HepG2 (cell line): ENCODE results near the gene BPIFA1. TPM values are rescaled to one million over a fixed set of nuclear protein-coding genes. Genes with fewer than 3 reads are reported as not detected.
A peak's percentile ranks its signal among the peaks of the same experiment; 100 is the strongest.

Experiments
- ADNP ChIP-seq: sonication (generic); formaldehyde crosslinking; IDR thresholded peaks from 2 replicates; pipeline ENCODE4 v1.4.0; 2020; ENCODE audit warnings: missing genetic modification reagents
- ATF6 ChIP-seq: sonication (generic); formaldehyde crosslinking; conservative IDR thresholded peaks from 2 replicates; pipeline ENCODE4 v1.4.0; 2020; ENCODE audit warnings: missing genetic modification reagents
- CAMTA2 ChIP-seq: sonication (generic); formaldehyde crosslinking; IDR thresholded peaks from 2 replicates; pipeline ENCODE4 v1.4.0; 2020; ENCODE audit warnings: mild to moderate bottlenecking, missing genetic modification reagents, borderline replicate concordance
- EZH2 ChIP-seq: conservative IDR thresholded peaks from 2 replicates; pipeline ENCODE4 v1.6.1; 2012; ENCODE audit warnings: mild to moderate bottlenecking, low read depth, low read length, moderate library complexity
- KLF13 ChIP-seq: sonication (generic); formaldehyde crosslinking; IDR thresholded peaks from 2 replicates; pipeline ENCODE4 v1.4.0; 2020; ENCODE audit warnings: mild to moderate bottlenecking, missing genetic modification reagents
- NFAT5 ChIP-seq: sonication (generic); formaldehyde crosslinking; IDR thresholded peaks from 2 replicates; pipeline ENCODE4 v1.4.0; 2020; ENCODE audit warnings: missing genetic modification reagents
- ZBTB1 ChIP-seq: sonication (generic); formaldehyde crosslinking; IDR thresholded peaks from 2 replicates; pipeline ENCODE4 v1.4.0; 2020; ENCODE audit warnings: missing genetic modification reagents, borderline replicate concordance
- ZNF138 ChIP-seq: sonication (generic); formaldehyde crosslinking; IDR thresholded peaks from 2 replicates; pipeline ENCODE4 v1.5.0; 2020; ENCODE audit warnings: mild to moderate bottlenecking, low read depth, missing genetic modification reagents
- ZNF235 ChIP-seq: sonication (generic); formaldehyde crosslinking; IDR thresholded peaks from 2 replicates; pipeline ENCODE4 v1.8.1; 2023; ENCODE audit warnings: mild to moderate bottlenecking, missing genetic modification reagents, borderline replicate concordance
- ZNF33B ChIP-seq: sonication (generic); formaldehyde crosslinking; IDR thresholded peaks from 2 replicates; pipeline ENCODE4 v1.5.1; 2020; ENCODE audit warnings: mild to moderate bottlenecking, missing genetic modification reagents
- ZNF432 ChIP-seq: sonication (generic); formaldehyde crosslinking; IDR thresholded peaks from 2 replicates; pipeline ENCODE4 v1.5.0; 2020; ENCODE audit warnings: missing genetic modification reagents, mild to moderate bottlenecking, borderline replicate concordance
- ZNF530 ChIP-seq: sonication (generic); formaldehyde crosslinking; IDR thresholded peaks from 2 replicates; pipeline ENCODE4 v1.5.0; 2020; ENCODE audit warnings: low read depth, mild to moderate bottlenecking, missing genetic modification reagents
- ZNF589 ChIP-seq: sonication (generic); formaldehyde crosslinking; conservative IDR thresholded peaks from 2 replicates; pipeline ENCODE4 v1.8.0; 2022; ENCODE audit warnings: mild to moderate bottlenecking, moderate library complexity, missing genetic modification reagents
- ZNF780A ChIP-seq: sonication (generic); formaldehyde crosslinking; IDR thresholded peaks from 2 replicates; pipeline ENCODE4 v1.8.0; 2022; ENCODE audit warnings: mild to moderate bottlenecking, missing genetic modification reagents, moderate library complexity
- polyA plus RNA-seq, 8 experiments: library from polyadenylated mRNA; depleted of rRNA in 3 of 8; stranded (reverse) in 7 of 8; unstranded in 1 of 8; fragments of >200 nt; fragmentation: Illumina TruSeq in 4 of 8; extraction: Trizol in 4 of 8; gene quantifications; 2 replicates each; pipeline versions ENCODE4 v1.2.1 to v1.2.3, GENCODE V29; 2011 to 2016; ENCODE audit warnings: low read depth in 4 of 8, missing spikeins in 1 of 8, mixed read lengths in 1 of 8; ENCODE audit not compliant: insufficient read depth in 1 of 8
- total RNA-seq, 5 experiments: library from RNA; depleted of rRNA; stranded (reverse); fragments of >200 nt; fragmentation: Illumina TruSeq; extraction: Trizol; gene quantifications; 2 replicates each; pipeline ENCODE4 v1.2.3, GENCODE V29; 2016; ENCODE audit warnings: low read depth in 1 of 5
- TF ChIP-seq, protein P1 (sequence below): sonication (generic); formaldehyde crosslinking; IDR thresholded peaks from 2 replicates; pipeline ENCODE4 v1.4.0; 2020; ENCODE audit warnings: missing genetic modification reagents

BPIFA1 gene
- total and polyA plus RNA-seq, 2 of the 13 experiments (the other 11 are each of a cell fraction or from before 2014, with no cell fraction given) = not detected

DNA sequence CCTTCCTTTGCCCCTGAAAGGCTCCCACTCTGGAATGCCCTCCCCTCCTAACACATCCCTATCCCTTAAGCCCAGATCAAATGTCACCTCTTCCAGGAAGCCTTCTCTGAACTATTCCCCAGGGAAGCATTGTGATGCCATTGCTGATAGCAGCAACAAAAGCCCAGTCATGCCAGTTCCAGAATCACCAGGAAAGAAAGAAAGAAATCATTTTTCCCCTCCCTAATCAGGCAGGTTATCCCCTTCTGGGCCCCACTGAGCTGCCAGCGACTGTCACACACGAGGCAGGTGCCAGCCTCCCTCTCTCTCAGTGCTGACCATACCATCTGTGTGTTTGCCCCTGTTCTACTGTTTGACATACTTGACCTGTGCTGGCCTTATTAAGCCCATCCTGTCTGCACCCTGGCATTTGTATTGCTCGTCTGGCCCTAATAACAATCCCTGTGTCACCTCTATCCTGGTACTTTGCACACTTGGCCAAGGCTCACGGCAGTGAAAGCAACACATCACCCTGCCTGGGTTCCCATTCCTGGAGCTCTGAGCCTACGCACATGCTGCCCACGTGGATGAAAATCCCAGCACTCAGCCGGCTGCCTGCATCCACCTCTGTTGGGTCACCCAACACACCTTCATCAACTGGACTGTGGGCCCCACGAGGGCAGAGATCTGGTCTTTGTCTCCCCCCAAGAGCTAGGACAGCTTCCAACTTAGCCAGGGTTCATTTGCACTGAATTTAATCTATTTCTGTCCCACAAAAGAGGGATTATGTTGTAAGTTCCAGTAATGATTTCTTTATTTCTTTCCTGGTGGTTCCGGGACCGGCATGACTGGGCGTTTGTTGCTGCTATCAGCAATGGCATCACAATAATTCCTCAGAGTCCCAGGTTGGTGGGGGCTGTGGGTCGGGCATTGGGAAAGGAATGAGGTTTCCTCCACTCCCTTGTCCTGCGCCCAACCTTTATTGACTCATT is 42.0 kb downstream of the BPIFA1 start (continued):
- TF ChIP-seq ZNF138 (CRISPR knock-in tag) (0 out of 2 replicates have a peak, but pooled peaks have one; percentile 43), NFAT5 (CRISPR knock-in tag) (peak; percentile 54; the same call in 1 of the 2 replicates), ATF6 (no peak), ZNF780A (CRISPR knock-in tag) (0 out of 2 replicates have a peak, but pooled peaks have one; percentile 44), ZNF235 (CRISPR knock-in tag) (no peak), ADNP (CRISPR knock-in tag) (no peak), ZBTB1 (CRISPR knock-in tag) (no peak), EZH2 (no peak), CAMTA2 (CRISPR knock-in tag) (no peak), ZNF589 (0 out of 2 replicates have a peak, but pooled peaks have one; percentile 35), ZNF33B (CRISPR knock-in tag) (peak; percentile 82; the same call in 1 of the 2 replicates), ZNF530 (CRISPR knock-in tag) (no peak), KLF13 (no peak), ZNF432 (CRISPR knock-in tag) (no peak)
- TF ChIP-seq, protein P1, sequence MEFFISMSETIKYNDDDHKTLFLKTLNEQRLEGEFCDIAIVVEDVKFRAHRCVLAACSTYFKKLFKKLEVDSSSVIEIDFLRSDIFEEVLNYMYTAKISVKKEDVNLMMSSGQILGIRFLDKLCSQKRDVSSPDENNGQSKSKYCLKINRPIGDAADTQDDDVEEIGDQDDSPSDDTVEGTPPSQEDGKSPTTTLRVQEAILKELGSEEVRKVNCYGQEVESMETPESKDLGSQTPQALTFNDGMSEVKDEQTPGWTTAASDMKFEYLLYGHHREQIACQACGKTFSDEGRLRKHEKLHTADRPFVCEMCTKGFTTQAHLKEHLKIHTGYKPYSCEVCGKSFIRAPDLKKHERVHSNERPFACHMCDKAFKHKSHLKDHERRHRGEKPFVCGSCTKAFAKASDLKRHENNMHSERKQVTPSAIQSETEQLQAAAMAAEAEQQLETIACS (CRISPR knock-in tag) = no peak
